ENCODE data around the gene MCTP1. TPM values are rescaled to one million over a fixed set of nuclear protein-coding genes. Genes with fewer than 3 reads are reported as not detected.

Gene MCTP1
- total RNA-seq, 1 experiment from 2014 or later = 4.2 TPM

DNA sequence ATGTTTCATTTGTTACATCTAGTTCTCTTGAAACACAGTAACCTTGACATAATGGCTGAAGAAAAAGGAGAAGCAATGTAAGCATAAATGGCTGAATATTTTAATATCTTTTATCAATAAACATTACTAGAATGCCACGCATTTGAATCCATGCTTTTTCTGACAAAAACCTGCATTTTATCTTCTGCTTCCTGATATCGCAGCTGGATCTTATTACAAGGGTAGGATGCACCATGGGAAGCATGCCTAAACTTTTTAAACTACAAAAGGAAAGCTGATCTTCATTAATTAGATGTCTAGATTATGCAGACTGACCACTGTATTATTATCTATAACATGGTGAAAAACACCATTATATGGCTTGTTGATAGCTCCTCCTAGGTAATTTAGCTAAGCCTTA is 509.8 kb downstream of the MCTP1 start:
- no peak for DNase-seq (ENCODE audit: low spot score)

DNA sequence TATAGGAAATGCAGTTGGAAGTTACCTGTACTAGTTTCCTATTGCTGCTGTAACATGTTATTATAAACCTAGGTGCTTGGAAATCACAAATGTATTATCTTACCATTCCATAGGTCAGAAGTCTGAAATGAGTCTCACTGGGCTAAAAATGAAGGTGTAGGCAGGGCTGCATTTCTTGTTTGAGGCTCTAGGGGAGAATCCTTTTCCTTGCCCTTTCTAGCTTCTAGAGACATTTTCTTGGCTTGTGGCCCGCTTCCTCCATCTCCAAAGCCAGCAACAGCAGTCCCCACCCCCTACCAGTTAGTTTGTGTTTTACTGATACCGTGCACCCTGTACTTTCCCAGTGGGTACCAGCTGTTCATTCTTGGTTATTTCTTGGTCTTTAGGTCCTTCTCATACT is 513.2 kb downstream of the MCTP1 start:
- DNase-seq (ENCODE audit: low spot score) = peak; percentile 6

GRCh38 chr5:94769996-94770395 is 514.9 kb downstream of the MCTP1 start:
- no peak for DNase-seq (ENCODE audit: low spot score)

DNA sequence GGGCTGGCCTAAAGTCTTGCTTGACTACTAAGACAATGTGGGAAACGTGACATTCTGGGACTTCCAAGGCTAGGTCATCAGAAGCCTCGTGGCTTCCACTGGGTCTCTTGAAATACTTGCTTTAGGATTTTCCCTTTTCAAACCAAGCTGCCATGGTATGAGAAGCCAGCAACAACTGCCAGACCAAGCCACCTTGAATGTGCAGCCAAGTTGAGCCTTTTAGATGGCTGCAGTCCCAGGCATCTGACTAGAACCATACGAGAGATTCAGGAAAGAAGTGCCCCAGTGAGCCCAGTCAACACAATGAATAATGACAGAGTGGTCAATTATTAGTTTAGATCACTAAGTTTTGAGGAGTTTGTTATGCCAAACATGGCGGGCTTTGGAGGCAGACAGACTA is 523.1 kb downstream of the MCTP1 start:
- DNase-seq (ENCODE audit: low spot score) = no peak

DNA sequence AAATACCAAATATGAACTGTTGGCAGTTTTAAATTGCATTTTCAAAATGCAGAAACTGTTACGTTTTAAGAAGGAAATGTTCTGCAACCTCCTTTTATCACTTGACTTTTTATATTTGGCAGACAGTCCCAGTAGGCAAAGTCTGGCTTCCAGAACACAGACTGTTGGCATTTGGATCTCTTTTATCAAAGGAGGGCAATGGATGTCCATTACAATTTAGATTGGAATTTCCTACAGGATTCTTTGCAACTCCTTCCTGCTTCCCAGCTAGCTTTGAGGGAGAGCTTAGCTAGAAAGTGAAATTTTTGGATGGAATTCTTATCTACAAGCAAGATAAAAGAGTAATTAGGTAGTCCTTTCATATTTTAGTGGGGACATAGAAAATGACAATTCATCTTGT is 523.8 kb downstream of the MCTP1 start:
- DNase-seq (ENCODE audit: low spot score) = no peak

DNA sequence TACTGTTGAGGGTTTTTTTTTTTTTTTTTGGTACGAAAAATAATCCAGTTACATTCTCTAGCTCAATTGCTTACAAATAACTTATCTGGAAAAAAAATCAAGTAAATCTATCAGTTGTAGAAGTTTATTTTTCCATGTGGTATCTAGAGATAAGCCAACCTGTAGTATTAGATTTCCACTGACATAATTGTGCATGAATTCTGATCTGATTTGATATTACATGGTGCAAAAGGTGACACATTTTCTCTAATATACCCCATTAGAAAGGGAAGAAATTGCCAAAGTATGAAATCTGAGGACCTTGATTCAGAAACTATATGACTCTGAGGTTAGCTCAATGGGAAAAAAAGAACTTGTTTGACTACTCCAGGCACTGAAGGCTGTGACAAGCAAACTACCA is 524.9 kb downstream of the MCTP1 start:
- DNase-seq (ENCODE audit: low spot score) = no peak

GRCh38 chr5:94759022-94759421 is 525.9 kb downstream of the MCTP1 start:
- no peak for DNase-seq (ENCODE audit: low spot score)

- DNase-seq (ENCODE audit: low spot score) = no peak
These were observed 530.1 kb downstream of the MCTP1 start for GRCh38 chr5:94754824-94755223.

- DNase-seq (ENCODE audit: low spot score) = no peak
These were observed 533.4 kb downstream of the MCTP1 start for GRCh38 chr5:94751460-94751859.

DNA sequence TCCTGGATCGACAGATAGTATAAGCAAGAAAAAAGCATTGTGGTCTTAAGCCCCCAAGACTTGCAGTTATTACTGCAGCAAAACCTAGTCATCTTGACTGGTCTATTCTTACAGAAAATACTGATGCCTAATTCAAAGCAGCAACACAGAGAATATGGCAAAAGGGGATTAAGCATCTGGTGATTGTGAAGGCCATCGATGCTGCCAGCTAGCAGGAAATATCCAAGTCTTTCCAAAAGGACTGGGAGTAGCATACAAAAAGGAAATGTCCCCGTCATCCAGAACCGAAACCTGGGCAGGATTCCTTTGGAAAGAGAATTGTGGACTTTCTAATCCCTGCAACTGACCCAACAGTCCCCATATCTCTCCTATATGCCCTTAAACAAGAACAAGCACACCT is 534.2 kb downstream of the MCTP1 start:
- no peak for DNase-seq (ENCODE audit: low spot score)

DNA sequence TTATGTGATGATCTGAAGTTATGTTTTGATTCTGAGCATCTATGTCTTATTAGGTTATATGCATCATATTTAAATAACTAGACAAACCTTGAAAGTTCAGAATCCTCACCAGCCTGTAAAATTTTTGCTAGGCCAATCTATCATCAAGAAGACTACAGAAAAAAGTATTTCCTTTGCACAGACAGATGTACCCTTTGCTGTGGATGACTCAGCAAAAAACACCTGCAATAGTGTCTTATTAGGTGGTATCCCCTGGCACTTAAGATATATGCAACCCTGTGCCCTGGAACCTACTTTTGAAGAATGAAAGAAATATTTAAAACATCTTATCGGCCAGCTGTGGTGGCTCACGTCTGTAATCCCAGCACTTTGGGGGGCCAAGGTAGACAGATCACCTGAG is 535.9 kb downstream of the MCTP1 start:
- DNase-seq (ENCODE audit: low spot score) = no peak

DNA sequence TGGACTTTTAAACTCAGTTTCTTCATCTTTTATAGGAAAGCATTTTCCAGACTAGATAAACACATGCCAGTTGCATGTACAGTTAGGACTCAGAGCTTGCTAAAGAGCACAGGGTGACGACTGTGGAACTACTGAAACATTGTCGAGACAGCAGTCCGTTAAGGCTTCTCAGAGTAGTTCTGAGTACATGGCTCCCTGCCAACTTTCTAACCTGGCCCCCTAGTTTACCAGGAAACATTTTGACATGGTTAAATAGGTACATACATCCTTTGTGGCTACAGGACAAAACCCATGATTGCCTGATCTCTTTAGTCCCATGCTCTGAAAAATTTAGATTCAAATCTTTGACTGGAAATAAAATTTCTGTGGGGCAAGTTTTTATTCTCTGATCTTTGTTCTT is 536.7 kb downstream of the MCTP1 start:
- DNase-seq (ENCODE audit: low spot score) = no peak

DNA sequence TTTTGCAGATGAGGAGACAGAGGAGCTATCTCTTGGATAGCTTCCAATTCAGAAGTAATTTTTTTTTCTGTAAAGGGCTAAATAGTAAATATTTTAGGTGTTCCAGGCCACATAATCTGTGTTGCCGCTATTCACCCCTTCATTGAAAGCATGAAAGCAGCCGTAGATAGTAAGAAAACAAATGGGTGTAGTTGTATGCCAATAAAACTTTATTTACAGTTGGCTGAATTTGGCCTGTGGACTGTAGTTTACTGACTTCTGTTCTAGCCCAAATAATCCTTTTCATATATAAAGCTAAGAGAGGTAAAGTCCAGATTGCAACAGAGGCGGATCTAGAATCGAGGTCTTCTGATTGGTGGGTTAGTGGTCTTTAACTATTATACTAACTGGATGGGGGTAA is 537.5 kb downstream of the MCTP1 start:
- DNase-seq (ENCODE audit: low spot score) = no peak

- DNase-seq (ENCODE audit: low spot score) = no peak
These were observed 538.2 kb downstream of the MCTP1 start for GRCh38 chr5:94746731-94747124.

DNA sequence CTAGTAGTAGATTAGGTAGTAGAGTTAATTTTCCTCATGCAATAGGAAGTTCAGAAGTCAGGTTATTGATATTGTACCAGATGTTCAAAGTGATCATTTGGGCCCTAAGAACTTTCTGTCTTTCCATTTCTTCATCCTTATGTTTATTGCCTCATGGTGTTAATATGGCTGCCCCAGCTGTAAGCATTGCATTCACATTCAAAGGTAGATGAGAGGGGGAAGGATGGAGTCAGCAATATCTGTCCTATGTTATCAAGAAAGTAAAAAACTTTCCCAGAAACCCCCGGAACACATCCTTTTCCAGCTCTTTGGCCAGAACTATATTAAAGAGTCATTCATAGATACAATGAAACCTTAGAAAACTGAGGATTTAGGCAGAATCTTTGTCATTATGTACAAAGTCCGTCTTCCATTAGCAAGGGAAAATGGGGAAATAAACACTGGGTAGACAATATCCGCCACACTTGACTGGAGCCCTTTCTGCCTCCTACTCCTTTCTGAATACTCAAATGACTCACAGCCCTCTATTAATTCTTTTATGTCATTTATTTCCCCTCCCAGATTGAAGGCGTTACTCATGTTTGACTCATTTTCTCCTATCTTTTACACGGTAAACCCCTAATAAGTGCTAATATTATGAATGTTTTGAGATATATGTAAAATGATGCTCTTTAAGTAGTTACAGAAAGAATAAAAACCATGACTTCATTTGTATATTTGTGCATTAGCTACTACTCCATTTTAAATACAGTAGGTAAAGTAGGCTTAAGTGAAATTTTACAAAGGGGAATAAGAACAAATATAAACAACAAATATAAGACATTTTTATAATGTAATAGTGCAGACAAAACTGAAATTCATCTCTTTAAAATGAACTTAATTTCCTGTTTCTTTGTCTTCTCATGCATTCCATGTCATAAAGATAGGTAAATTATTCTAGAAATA is 538.8 kb downstream of the MCTP1 start:
- no peak for DNase-seq (ENCODE audit: low spot score)

GRCh38 chr5:94744906-94745305 is 540.0 kb downstream of the MCTP1 start:
- DNase-seq (ENCODE audit: low spot score) = no peak

DNA sequence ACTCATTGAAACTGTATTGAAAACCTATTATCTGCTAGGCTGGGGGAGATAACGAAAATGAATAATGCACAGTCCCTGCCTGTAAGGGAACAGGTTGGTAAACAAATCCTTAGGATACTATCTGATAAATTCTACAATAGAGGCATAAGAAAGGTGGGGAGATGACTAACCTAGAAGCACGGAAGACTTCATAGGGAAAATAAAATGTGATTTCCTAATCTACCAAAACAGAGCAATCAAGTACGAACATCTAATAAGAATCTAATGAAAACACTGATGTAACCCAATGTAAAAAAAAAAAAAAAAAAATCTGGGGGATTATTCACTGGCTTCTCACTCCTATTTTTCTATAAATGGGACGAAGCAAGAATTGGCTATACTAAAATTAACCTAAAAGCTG is 542.0 kb downstream of the MCTP1 start:
- DNase-seq (ENCODE audit: low spot score) = no peak

DNA sequence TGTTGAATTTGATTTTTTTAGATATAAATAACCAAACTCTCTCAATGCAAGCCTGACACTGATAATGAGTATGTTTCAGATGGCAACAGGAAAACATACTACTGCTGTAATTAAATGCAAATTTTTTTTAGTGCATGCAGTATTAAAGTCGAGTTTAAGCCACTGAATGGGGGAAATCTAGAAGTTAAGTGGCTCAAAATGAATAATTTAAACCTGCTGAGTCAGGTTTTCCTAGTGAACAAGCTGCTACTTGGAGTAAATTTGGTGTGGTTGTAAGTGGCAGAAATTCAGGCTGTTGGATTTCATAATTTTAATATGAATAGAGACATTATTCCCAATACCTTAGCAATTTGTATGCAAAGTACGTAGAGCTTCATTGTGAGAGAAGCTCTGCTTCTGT is 544.6 kb downstream of the MCTP1 start:
- DNase-seq (ENCODE audit: low spot score) = no peak

DNA sequence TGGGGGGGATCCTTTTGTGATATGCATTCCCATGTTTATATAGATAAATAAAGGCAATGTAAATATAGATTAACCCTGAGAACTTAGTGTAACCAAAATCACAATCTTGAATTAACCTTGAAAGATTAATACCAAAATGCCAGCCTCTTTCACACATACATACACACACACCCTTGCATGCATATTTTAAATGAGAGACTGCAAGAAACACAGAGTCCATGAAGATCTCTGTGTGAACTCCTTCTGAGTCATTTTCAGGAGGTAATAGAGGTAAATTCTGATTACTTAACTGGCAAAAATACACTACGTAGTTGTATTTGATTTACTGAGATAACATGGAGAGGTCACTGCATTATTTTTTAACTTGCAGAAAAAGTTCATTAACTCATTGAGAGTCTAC is 548.4 kb downstream of the MCTP1 start:
- no peak for DNase-seq (ENCODE audit: low spot score)

DNA sequence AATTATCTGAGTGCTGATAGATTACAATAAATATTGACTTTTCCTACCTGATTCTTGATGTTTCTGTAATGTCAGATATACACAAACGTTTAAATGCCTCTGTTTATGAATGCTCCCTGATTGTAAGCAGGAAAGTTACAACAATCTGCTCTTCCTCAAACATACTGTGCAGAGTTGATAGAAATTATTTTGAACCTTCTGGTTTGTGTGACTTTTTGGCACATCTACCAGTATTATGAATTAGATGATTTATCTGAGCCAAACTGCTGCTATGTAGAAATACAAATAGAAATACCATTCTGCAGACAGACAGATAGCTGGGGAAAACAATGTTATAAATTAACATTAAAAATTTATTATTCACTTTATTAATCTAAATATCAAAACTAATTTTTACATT is 553.4 kb downstream of the MCTP1 start:
- no peak for DNase-seq (ENCODE audit: low spot score)

DNA sequence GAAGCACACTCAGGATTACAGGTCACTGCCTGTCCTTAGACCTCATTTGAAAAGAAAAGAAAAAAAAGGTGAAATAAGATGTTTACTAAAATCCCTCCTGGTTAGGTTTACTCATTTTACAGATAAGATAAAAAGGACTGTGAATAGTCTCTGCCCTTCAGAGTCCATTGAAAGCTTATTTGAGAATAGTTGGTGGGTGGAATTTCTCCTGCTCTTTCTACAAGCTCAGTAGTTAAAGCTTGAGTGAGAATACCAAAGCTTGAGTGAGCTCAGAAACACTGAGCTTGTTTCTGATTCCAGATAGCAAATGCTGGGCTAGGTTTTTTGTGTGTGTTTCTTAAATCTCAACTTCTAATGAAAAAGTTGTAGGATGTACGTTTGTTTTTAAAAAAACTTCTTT is 559.8 kb downstream of the MCTP1 start:
- no peak for DNase-seq (ENCODE audit: low spot score)

DNA sequence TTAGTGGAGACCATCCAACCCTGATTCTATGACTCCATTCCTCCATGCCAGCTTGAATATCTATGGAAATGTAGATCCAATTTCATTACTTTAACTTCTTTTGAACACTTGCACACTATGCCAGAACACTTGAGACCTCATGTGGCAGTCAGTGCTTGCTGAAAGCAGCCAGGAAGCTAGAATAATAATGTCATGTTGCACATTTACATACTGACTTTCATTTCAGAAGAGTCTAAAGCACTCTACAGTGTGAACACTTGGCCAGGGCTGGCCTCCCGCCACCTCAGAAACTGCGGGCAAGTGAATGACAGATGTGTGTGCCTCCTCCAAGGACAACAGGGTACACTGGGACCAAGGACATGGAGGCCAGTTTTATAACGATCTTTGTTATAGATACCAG is 569.1 kb downstream of the MCTP1 start:
- no peak for DNase-seq (ENCODE audit: low spot score)

GRCh38 chr5:94711785-94712184 is 573.1 kb downstream of the MCTP1 start:
- DNase-seq (ENCODE audit: low spot score) = no peak

DNA sequence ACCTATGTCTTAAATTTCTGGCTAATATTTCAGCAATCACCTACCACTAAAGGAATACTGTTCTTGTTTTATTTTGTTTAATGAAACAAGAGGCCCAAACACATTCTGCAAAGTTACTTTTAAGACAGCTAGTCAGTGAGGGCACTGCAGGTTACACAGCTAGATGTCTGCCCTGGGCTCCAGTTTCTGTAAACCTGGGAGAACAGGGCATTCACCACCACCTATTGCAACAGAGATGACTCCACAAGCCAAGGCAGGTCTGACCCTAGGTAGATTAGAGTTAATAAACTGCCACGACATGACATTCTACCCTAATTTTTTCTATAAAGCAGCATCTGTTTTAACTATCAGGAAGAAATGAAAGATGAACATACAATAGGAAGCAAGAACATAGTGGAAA is 575.6 kb downstream of the MCTP1 start:
- DNase-seq (ENCODE audit: low spot score) = no peak

All from HT-29 (cell line).